Lower lobe of right lung (tissue), 2 donors: ENCODE measurements around the gene ARAP2. TPM values are rescaled to one million over a fixed set of nuclear protein-coding genes. Genes with fewer than 3 reads are reported as not detected.

Experiments
- ATAC-seq, 2 donors: fragments of 200-7000 bp; cut with Tn5 transposase; one replicate each; pipeline ENCODE4 v1.9.1; 2020 to 2022; ENCODE audit warnings: mild to moderate bottlenecking in 2 of 2, moderate library complexity in 2 of 2
- DNase-seq: peaks from one replicate; pipeline ENCODE4 v3.0.0-alpha.2; 2020
- H3K27ac ChIP-seq: fragments of 200-600 bp; one replicate; pipeline ENCODE4 v1.8.0; 2022
- H3K27me3 ChIP-seq: fragments of 200-600 bp; one replicate; pipeline ENCODE4 v1.8.0; 2022; ENCODE audit warnings: low read depth
- H3K36me3 ChIP-seq: fragments of 200-600 bp; one replicate; pipeline ENCODE4 v1.8.0; 2022; ENCODE audit warnings: mild to moderate bottlenecking
- H3K4me1 ChIP-seq: fragments of 200-600 bp; one replicate; pipeline ENCODE4 v1.8.0; 2022
- H3K4me3 ChIP-seq: fragments of 200-600 bp; one replicate; pipeline ENCODE4 v1.8.0; 2022; ENCODE audit warnings: mild to moderate bottlenecking
- H3K9me3 ChIP-seq: fragments of 200-600 bp; one replicate; pipeline ENCODE4 v1.8.0; 2022
- CTCF ChIP-seq: fragments of 200-600 bp; IDR thresholded peaks from one replicate; pipeline ENCODE4 v1.8.0; 2022; ENCODE audit warnings: antibody characterized with exemption, mild to moderate bottlenecking
- intact Hi-C: fragments of 100-400 bp; cut with DNase I; formaldehyde crosslinking; loops from one replicate; pipeline ENCODE4 v1.11.0; 2022
- total RNA-seq: library from RNA; stranded (reverse); fragmentation: NEBNext Ultra II Directional; extraction: Animal tissue kit (Norgen Biotek cat#: 25700); gene quantifications from one replicate; pipeline ENCODE4 v1.2.1, GENCODE V29; 2021
- donor health status: DM: no; HTN: yes; CAD: no; lungs with severe emphysema.

Gene ARAP2
- total RNA-seq, 1 donor from 2014 or later, result 74.5 TPM

GRCh38 chr4:36207367-36207766 lies 36.9 kb downstream of the ARAP2 start:
- no peak for ATAC-seq
- Histone ChIP-seq H3K27ac (no peak overlapping the region), H3K36me3 (peaks cover 23% of the 10 kb centered on the region), H3K4me1 (no peaks in the 10 kb centered on the region), H3K4me3 (no peak overlapping the region), H3K27me3 (no peaks in the 10 kb centered on the region), H3K9me3 (no peaks in the 10 kb centered on the region)
- intact Hi-C loops, result no loop called here
- TF ChIP-seq CTCF, result no peak
- no peak for DNase-seq

- Histone ChIP-seq H3K4me1 (no peaks in the 10 kb centered on the region), H3K9me3 (no peaks in the 10 kb centered on the region), H3K27me3 (no peaks in the 10 kb centered on the region), H3K27ac (no peak overlapping the region), H3K36me3 (peaks cover 23% of the 10 kb centered on the region), H3K4me3 (no peak overlapping the region)
- intact Hi-C loops, result no loop called here
- no peak for TF ChIP-seq CTCF
- DNase-seq, result no peak
- no peak for ATAC-seq
These were observed 37.6 kb downstream of the ARAP2 start for GRCh38 chr4:36206603-36207311.

- Histone ChIP-seq H3K36me3 (peaks cover 23% of the 10 kb centered on the region), H3K27me3 (no peaks in the 10 kb centered on the region), H3K4me1 (no peaks in the 10 kb centered on the region), H3K27ac (no peak overlapping the region), H3K4me3 (no peak overlapping the region), H3K9me3 (no peaks in the 10 kb centered on the region)
- intact Hi-C loops, result no loop called here
- ATAC-seq (no peak), DNase-seq (no peak)
- TF ChIP-seq CTCF, result no peak
These were observed 38.3 kb downstream of the ARAP2 start for GRCh38 chr4:36206012-36206411.

- peak; percentile 23 to 32 for ATAC-seq
- H3K36me3 ChIP-seq, result peaks cover 10% of the 10 kb centered on the region
- intact Hi-C loops, result no loop called here
These were observed 45.5 kb downstream of the ARAP2 start for GRCh38 chr4:36198861-36199260.

GRCh38 chr4:36198068-36198808 lies 46.1 kb downstream of the ARAP2 start:
- peak; percentile 22 to 43 for ATAC-seq
- H3K27ac ChIP-seq, result no peak overlapping the region

More at GRCh38 chr4:36198861-36199260, 45.5 kb downstream of the ARAP2 start:
- H3K9me3 ChIP-seq, result no peaks in the 10 kb centered on the region
- no peak for TF ChIP-seq CTCF
- no peak overlapping the region for H3K4me3 ChIP-seq
- H3K27me3 ChIP-seq, result no peaks in the 10 kb centered on the region
- DNase-seq, result no peak
- H3K27ac ChIP-seq, result no peak overlapping the region
- H3K4me1 ChIP-seq, result no peaks in the 10 kb centered on the region

More at GRCh38 chr4:36198068-36198808, 46.1 kb downstream of the ARAP2 start:
- intact Hi-C loops, result no loop called here
- H3K27me3 ChIP-seq, result no peaks in the 10 kb centered on the region
- TF ChIP-seq CTCF, result no peak
- no peaks in the 10 kb centered on the region for H3K4me1 ChIP-seq
- H3K36me3 ChIP-seq, result peaks cover 10% of the 10 kb centered on the region
- no peak overlapping the region for H3K4me3 ChIP-seq
- DNase-seq, result no peak
- no peaks in the 10 kb centered on the region for H3K9me3 ChIP-seq
